A549 treated with AZD9567 at 1 μM for 4 hours (cell line): ENCODE data around the gene OR5AP2. TPM values are rescaled to one million over a fixed set of nuclear protein-coding genes. Genes with fewer than 3 reads are reported as not detected.

ENCODE experiments used
- total RNA-seq: library from RNA; stranded (reverse); fragments of 200-300 nt; extraction: Qiagen RNA extraction; gene quantifications from 5 replicates; pipeline ENCODE4 v1.2.3, GENCODE V29; 2022; ENCODE audit not compliant: insufficient read depth

Gene OR5AP2
- not detected in 5 replicates for total RNA-seq

DNA sequence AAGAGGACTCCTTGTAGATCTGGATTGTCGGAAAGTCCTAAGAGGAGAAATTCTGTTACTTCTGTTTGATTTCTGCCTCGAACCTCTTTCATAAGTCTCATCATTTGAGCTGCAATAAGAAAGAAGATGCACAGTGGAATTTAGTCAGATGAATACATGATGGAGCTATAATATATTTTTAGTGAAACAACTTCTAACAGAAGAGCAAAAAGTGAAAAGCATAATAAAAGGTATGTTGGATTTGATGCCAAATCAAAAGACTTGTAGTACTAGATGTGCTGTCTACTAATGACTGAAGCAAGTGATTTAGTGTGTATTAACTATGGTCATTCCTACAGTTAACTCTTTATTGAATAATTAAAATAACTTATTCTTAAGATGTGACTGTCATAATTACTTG, at the start of gene OR5AP2:
Gene OR5AP2 (minus strand): TSS at position 101 of the 400 bp plus-strand sequence. CDS start 0 bp downstream, at position 101.

DNA sequence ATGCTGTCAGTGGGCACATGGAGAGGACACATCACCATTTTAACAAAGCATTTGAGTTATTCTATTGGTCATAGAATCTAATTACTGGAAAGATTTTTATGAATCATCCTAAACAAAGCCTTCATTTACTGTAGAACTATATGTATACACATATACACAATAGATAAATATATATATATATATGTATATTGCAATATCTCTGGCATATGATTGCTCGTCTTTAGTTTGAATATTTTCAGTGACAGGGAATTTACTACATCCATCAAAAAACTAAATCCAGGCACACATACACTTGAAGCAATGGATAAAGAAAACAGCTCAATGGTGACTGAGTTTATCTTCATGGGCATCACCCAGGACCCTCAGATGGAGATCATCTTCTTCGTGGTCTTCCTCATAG, 21.1 kb upstream of the OR5AP2 start, which contains the start of gene OR5AR1:
Gene OR5AR1 (plus strand): TSS at position 301 of the 400 bp plus-strand sequence. CDS start 0 bp downstream, at position 301.

Other genes with a start within 250 kb of the OR5AP2 start
- gene OR5AL1, start 229.7 kb downstream of the OR5AP2 start, total RNA-seq = not detected in 5 replicates
- gene OR5M3, start 169.1 kb downstream of the OR5AP2 start, total RNA-seq = not detected in 5 replicates
- gene OR5M8, start 151.1 kb downstream of the OR5AP2 start, total RNA-seq = not detected in 5 replicates
- not detected in 5 replicates for gene OR5M11, start 99.2 kb downstream of the OR5AP2 start, total RNA-seq
- not detected in 5 replicates for gene OR5M10, start 64.7 kb downstream of the OR5AP2 start, total RNA-seq
- gene OR5M1, start 27.6 kb downstream of the OR5AP2 start, total RNA-seq = not detected in 5 replicates
- gene OR5AR1, start 21.2 kb upstream of the OR5AP2 start, total RNA-seq = not detected in 5 replicates
- gene OR9G1, start 56.7 kb upstream of the OR5AP2 start, total RNA-seq = not detected in 5 replicates
- not detected in 5 replicates for gene OR9G4, start 106.3 kb upstream of the OR5AP2 start, total RNA-seq